GM21528 (cell line): ENCODE data around the gene CTSD.

Experiments used
- ATAC-seq: cut with Tn5 transposase; IDR thresholded peaks from one replicate; pipeline ENCODE4 v1.9.1; 2021; ENCODE audit warnings: mild to moderate bottlenecking, moderate library complexity; ENCODE audit not compliant: unreplicated experiment, low FRiP score

Gene CTSD

GRCh38 chr11:1746511-1746931 lies 17.2 kb downstream of the CTSD start:
- no peak for ATAC-seq

GRCh38 chr11:1745701-1746320 lies 17.9 kb downstream of the CTSD start:
- ATAC-seq: no peak

- no peak for ATAC-seq
These were observed 18.6 kb downstream of the CTSD start for GRCh38 chr11:1744891-1745700.

- ATAC-seq: no peak
These were observed 19.4 kb downstream of the CTSD start for GRCh38 chr11:1744137-1744886.

GRCh38 chr11:1743585-1744136 lies 20.1 kb downstream of the CTSD start:
- ATAC-seq: no peak

GRCh38 chr11:1742869-1743584 lies 20.7 kb downstream of the CTSD start:
- no peak for ATAC-seq

GRCh38 chr11:1742371-1742770 lies 21.4 kb downstream of the CTSD start:
- ATAC-seq: no peak

- ATAC-seq: no peak
These were observed 22.0 kb downstream of the CTSD start for GRCh38 chr11:1741741-1742140.

- ATAC-seq: no peak
These were observed 22.8 kb downstream of the CTSD start for GRCh38 chr11:1740786-1741530.

GRCh38 chr11:1739576-1739975 lies 24.2 kb downstream of the CTSD start:
- no peak for ATAC-seq

- no peak for ATAC-seq
These were observed 25.3 kb downstream of the CTSD start for GRCh38 chr11:1738380-1738779.

GRCh38 chr11:1737080-1737757 lies 26.5 kb downstream of the CTSD start:
- no peak for ATAC-seq

GRCh38 chr11:1736447-1736992 lies 27.2 kb downstream of the CTSD start:
- no peak for ATAC-seq

GRCh38 chr11:1735271-1735670 lies 28.5 kb downstream of the CTSD start:
- ATAC-seq: no peak

- ATAC-seq: no peak
These were observed 29.1 kb downstream of the CTSD start for GRCh38 chr11:1734641-1735081.

- no peak for ATAC-seq
These were observed 29.7 kb downstream of the CTSD start for GRCh38 chr11:1733716-1734640.

- ATAC-seq: no peak
These were observed 30.6 kb downstream of the CTSD start for GRCh38 chr11:1733009-1733715.
